NCI-H1048 (cell line): Measurements from ENCODE around the gene EGFLAM.
"Not testable (repeated sequence)": the region's sequence is repeated elsewhere in the genome, so short reads cannot be mapped to it uniquely, and the experiment has no call there.

ENCODE experiments used
- DNase-seq: peaks from one replicate; lab custom pipeline; 2025; lab: John Stamatoyannopoulos, UW

EGFLAM gene

GRCh38 chr5:38329132-38329715 is 70.9 kb downstream of the EGFLAM start:
- no peak for DNase-seq

- DNase-seq, result no peak
These were observed 71.8 kb downstream of the EGFLAM start for GRCh38 chr5:38330207-38330606.

- DNase-seq, result no peak
These were observed 73.5 kb downstream of the EGFLAM start for GRCh38 chr5:38331831-38332230.

GRCh38 chr5:38333181-38333580 is 74.8 kb downstream of the EGFLAM start:
- not testable (repeated sequence) for DNase-seq

GRCh38 chr5:38338455-38338854 is 80.1 kb downstream of the EGFLAM start:
- no peak for DNase-seq

- DNase-seq, result no peak
These were observed 81.1 kb downstream of the EGFLAM start for GRCh38 chr5:38339446-38339845.

- DNase-seq, result no peak
These were observed 82.7 kb downstream of the EGFLAM start for GRCh38 chr5:38341056-38341455.

GRCh38 chr5:38341641-38342040 is 83.3 kb downstream of the EGFLAM start:
- DNase-seq, result no peak

GRCh38 chr5:38342261-38342660 is 83.9 kb downstream of the EGFLAM start:
- DNase-seq, result no peak

- DNase-seq, result no peak
These were observed 86.5 kb downstream of the EGFLAM start for GRCh38 chr5:38344891-38345290.

- no peak for DNase-seq
These were observed 88.2 kb downstream of the EGFLAM start for GRCh38 chr5:38346593-38346992.

- DNase-seq, result no peak
These were observed 88.8 kb downstream of the EGFLAM start for GRCh38 chr5:38347040-38347763.

- no peak for DNase-seq
These were observed 89.5 kb downstream of the EGFLAM start for GRCh38 chr5:38347896-38348295.

- DNase-seq, result no peak
These were observed 102.1 kb downstream of the EGFLAM start for GRCh38 chr5:38360323-38361061.

GRCh38 chr5:38362713-38363112 is 104.4 kb downstream of the EGFLAM start:
- DNase-seq, result no peak

GRCh38 chr5:38364825-38365224 is 106.5 kb downstream of the EGFLAM start:
- no peak for DNase-seq

- no peak for DNase-seq
These were observed 109.1 kb downstream of the EGFLAM start for GRCh38 chr5:38367410-38367809.

- no peak for DNase-seq
These were observed 109.6 kb downstream of the EGFLAM start for GRCh38 chr5:38367966-38368365.

GRCh38 chr5:38369692-38370091 is 111.3 kb downstream of the EGFLAM start:
- no peak for DNase-seq

GRCh38 chr5:38370358-38371100 is 112.2 kb downstream of the EGFLAM start:
- DNase-seq, result no peak

GRCh38 chr5:38371596-38371995 is 113.2 kb downstream of the EGFLAM start:
- DNase-seq, result no peak

- DNase-seq, result no peak
These were observed 115.4 kb downstream of the EGFLAM start for GRCh38 chr5:38373743-38374142.
